Coronary artery (tissue), 2 donors: ENCODE measurements around the gene SUOX.

Source experiments
- DNase-seq: peaks from one replicate; pipeline ENCODE4 v3.0.0-alpha.2; 2017; ENCODE audit warnings: low spot score
- H3K27ac ChIP-seq, 2 donors: fragments of 200-600 bp; sonication (generic); one replicate each; pipeline ENCODE4 v1.5.1; 2016 to 2019
- H3K4me3 ChIP-seq: fragments of 200-600 bp; sonication (generic); 2 replicates; pipeline ENCODE4 v1.5.1; 2016; ENCODE audit warnings: mild to moderate bottlenecking, moderate library complexity
- CTCF ChIP-seq: fragments of 200-600 bp; sonication (generic); IDR thresholded peaks from one replicate; pipeline ENCODE4 v1.5.1; 2019; ENCODE audit warnings: antibody characterized with exemption

The SUOX gene

GRCh38 chr12:56046027-56046780 is 49.1 kb downstream of the SUOX start:
- no peak for TF ChIP-seq CTCF
- H3K27ac ChIP-seq = no peak overlapping the region
- DNase-seq = no peak
- H3K4me3 ChIP-seq = no peak overlapping the region

GRCh38 chr12:56053407-56053893 is 56.4 kb downstream of the SUOX start:
- DNase-seq = no peak
- TF ChIP-seq CTCF = no peak
- Histone ChIP-seq H3K4me3 (no peak overlapping the region), H3K27ac (no peak overlapping the region)
